ENCODE measurements around the gene TMED10.

DNA sequence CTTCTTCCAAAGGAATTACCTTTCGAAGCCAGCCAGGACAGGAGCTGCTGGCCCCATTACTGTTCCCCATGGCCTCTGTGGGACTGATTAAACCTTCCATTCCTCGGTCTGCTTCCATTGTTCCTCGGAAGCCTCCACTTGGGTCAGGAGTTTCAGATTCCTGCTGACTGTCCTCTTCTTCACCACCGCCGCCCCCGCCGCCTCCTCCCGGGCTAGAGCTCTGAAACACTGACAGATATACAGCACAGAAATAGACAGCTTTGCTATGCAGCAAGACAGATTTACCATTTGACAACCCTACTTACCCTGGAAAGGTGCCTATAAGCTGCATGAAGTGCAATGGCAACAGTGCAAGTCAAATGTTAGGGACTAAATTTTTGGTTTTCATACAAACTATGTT lies 85.2 kb downstream of the TMED10 start:
- TF ChIP-seq, protein P1, sequence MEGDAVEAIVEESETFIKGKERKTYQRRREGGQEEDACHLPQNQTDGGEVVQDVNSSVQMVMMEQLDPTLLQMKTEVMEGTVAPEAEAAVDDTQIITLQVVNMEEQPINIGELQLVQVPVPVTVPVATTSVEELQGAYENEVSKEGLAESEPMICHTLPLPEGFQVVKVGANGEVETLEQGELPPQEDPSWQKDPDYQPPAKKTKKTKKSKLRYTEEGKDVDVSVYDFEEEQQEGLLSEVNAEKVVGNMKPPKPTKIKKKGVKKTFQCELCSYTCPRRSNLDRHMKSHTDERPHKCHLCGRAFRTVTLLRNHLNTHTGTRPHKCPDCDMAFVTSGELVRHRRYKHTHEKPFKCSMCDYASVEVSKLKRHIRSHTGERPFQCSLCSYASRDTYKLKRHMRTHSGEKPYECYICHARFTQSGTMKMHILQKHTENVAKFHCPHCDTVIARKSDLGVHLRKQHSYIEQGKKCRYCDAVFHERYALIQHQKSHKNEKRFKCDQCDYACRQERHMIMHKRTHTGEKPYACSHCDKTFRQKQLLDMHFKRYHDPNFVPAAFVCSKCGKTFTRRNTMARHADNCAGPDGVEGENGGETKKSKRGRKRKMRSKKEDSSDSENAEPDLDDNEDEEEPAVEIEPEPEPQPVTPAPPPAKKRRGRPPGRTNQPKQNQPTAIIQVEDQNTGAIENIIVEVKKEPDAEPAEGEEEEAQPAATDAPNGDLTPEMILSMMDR (IDR thresholded peaks at IDR 0.05) = no peak
- no peak for TF ChIP-seq POLR2A (IDR thresholded peaks at IDR 0.05)
